PC-9 (cell line): ENCODE data around the gene MIEN1.

Experiments
- CTCF ChIP-seq: fragments of 200-600 bp; sonication (generic); conservative IDR thresholded peaks from 2 replicates; pipeline ENCODE4 v1.6.1; 2017; ENCODE audit warnings: mixed run types, antibody characterized with exemption, mild to moderate bottlenecking, moderate library complexity
- EZH2 ChIP-seq: fragments of 200-600 bp; sonication (generic); IDR thresholded peaks from 2 replicates; pipeline ENCODE4 v1.8.0; 2017; ENCODE audit warnings: antibody characterized with exemption, low read depth

- TF ChIP-seq CTCF (no peak), EZH2 (no peak)
These were observed 26.9 kb upstream of the MIEN1 start for GRCh38 chr17:39757176-39757662.
